VCaP (cell line): Measurements from ENCODE around the gene BCAR1.

ENCODE experiments used
- H3K27ac ChIP-seq: fragments of 450-650 bp; 2 replicates; pipeline ENCODE4 v1.5.1; 2017
- CTCF ChIP-seq: fragments of 450-650 bp; conservative IDR thresholded peaks from 2 replicates; pipeline ENCODE4 v1.5.1; 2017; ENCODE audit warnings: mild to moderate bottlenecking, moderate library complexity

BCAR1 gene

DNA sequence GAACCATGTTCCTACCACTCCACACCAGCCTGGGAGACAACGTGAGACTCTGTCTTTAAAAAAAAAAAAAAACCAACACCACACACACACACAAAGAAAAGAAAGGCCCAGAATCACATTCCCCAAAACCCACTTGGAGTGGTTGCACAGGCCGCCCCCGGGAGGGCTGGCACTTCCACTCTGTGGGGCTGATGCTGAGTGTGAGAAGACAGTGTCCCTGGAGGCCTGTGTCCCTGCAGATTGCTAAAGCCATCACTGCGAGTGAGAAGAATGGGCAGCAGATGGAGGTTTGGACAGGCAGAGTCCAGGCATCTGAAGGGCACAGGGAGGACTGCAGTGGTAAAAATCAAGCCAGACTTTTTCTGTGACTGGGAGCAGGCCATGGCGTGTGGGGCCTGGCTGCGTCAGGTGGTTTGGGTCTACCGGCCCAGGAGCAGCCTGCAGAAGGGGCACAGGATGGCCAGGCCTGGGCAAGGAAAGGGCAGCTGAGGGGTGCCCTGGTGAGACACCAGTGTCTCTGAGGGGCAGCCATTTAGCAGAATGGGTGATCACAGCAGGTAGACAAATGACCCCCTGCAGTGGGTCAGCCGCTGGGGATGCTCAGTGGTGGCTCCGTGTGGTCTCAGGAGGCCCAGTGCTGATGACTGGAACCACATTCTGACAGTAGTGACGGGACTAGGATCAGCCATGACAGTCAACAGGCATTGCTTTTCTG, 57.5 kb downstream of the BCAR1 start:
- no peak for TF ChIP-seq CTCF
- H3K27ac ChIP-seq, result no peak overlapping the region

GRCh38 chr16:75193265-75193650, 58.2 kb downstream of the BCAR1 start:
- no peak overlapping the region for H3K27ac ChIP-seq
- no peak for TF ChIP-seq CTCF

GRCh38 chr16:75192606-75193264, 58.7 kb downstream of the BCAR1 start:
- H3K27ac ChIP-seq, result no peak overlapping the region
- TF ChIP-seq CTCF, result no peak

DNA sequence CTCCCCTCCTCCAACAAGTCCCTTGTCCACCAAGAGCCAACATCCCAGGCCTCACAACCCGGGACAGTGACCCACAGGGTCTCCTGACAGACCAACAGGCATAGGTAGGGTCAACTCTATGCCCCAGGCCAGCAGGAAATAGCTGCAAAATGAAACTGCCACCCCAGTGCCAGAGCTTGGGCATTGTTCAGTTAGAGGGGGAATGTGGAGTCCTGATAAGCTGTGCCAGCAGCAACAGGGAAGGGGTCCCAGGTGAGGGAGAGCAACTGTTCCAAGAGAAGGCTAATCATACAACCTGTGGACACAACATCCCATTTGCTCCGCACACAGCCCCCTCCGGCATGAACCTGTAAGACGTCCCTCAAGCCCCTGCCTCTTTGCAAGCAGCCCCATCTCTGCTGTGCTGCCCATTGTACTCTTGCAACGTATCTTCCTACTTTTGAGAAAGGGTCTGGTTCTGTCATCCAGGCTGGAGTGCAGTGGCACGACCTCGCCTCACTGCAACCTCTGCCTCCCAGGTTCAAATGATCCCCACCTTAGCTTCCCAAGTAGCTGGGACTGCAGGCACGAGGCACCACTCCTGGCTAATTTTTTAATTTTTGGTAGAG, 61.7 kb downstream of the BCAR1 start:
- TF ChIP-seq CTCF, result no peak
- H3K27ac ChIP-seq, result no peak overlapping the region

- H3K27ac ChIP-seq, result no peak overlapping the region
- TF ChIP-seq CTCF, result no peak
Observed at GRCh38 chr16:75188832-75189477, 62.5 kb downstream of the BCAR1 start.

GRCh38 chr16:75181630-75182029, 69.8 kb downstream of the BCAR1 start:
- TF ChIP-seq CTCF, result no peak
- H3K27ac ChIP-seq, result no peak overlapping the region

DNA sequence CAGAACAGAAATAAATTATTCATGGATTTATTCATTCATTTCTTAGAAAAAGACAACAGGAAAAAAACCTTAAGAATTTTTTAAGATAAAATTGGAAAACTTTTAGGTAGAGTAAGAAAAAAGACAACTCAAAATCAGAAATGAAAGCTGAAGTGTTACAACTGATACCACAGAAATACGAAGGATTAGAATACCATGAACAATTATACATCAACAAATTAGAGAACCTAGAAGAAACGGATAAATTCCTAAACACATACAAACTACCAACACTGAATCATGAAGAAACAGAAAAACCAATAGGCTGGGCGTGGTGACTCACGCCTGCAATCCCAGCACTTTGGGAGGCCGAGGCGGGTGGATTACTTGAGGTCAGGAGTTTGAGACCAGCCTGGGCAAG, 72.2 kb downstream of the BCAR1 start:
- no peak overlapping the region for H3K27ac ChIP-seq
- no peak for TF ChIP-seq CTCF
